Liver (tissue), 9 donors: ENCODE results near the gene HYAL1. TPM values are rescaled to one million over a fixed set of nuclear protein-coding genes. Genes with fewer than 3 reads are reported as not detected.

ENCODE experiments used
- DNase-seq: peaks from one replicate; pipeline ENCODE4 v3.0.0-alpha.2; 2017; ENCODE audit warnings: low spot score
- H3K27ac ChIP-seq, 2 donors: one replicate each; pipeline ENCODE4 v1.7.0; 2013; ENCODE audit warnings: inconsistent platforms in 2 of 2, low read length in 2 of 2, control low read depth in 1 of 2, low read depth in 1 of 2, mild to moderate bottlenecking in 1 of 2
- H3K27me3 ChIP-seq, 4 donors: one replicate each; pipeline versions ENCODE4 v1.6.1 to v1.7.0; 2013; ENCODE audit warnings: low read length in 3 of 4, inconsistent platforms in 1 of 4, mild to moderate bottlenecking in 1 of 4, moderate library complexity in 1 of 4; ENCODE audit not compliant: control insufficient read depth in 4 of 4, insufficient read depth in 4 of 4
- H3K36me3 ChIP-seq, 4 donors: one replicate each; pipeline versions ENCODE4 v1.6.1 to v1.7.0; 2013; ENCODE audit warnings: low read length in 3 of 4, mild to moderate bottlenecking in 3 of 4, low read depth in 1 of 4, moderate library complexity in 1 of 4; ENCODE audit not compliant: control insufficient read depth in 4 of 4, insufficient read depth in 3 of 4
- H3K4me1 ChIP-seq, 4 donors: one replicate each; pipeline versions ENCODE4 v1.6.1 to v1.7.0; 2013; ENCODE audit warnings: low read length in 3 of 4, mild to moderate bottlenecking in 3 of 4, moderate library complexity in 1 of 4; ENCODE audit not compliant: control insufficient read depth in 4 of 4, insufficient read depth in 4 of 4
- H3K4me3 ChIP-seq, 3 donors: one replicate each; pipeline versions ENCODE4 v1.6.1 to v1.7.0; 2013; ENCODE audit warnings: low read length in 3 of 3, control low read depth in 1 of 3, low read depth in 1 of 3, mild to moderate bottlenecking in 1 of 3
- H3K9ac ChIP-seq, 2 donors: one replicate each; pipeline ENCODE4 v1.7.0; 2013; ENCODE audit warnings: low read length in 2 of 2, mild to moderate bottlenecking in 2 of 2, moderate library complexity in 2 of 2, control low read depth in 1 of 2, low read depth in 1 of 2
- H3K9me3 ChIP-seq, 4 donors: one replicate each; pipeline versions ENCODE4 v1.6.1 to v1.7.0; 2013; ENCODE audit warnings: low read length in 3 of 4; ENCODE audit not compliant: control insufficient read depth in 4 of 4
- EGR1 ChIP-seq, 2 donors: IDR thresholded peaks; 2 replicates each; pipeline ENCODE4 v1.6.1; 2016 to 2018; ENCODE audit warnings: antibody characterized with exemption in 2 of 2, low read depth in 2 of 2
- FOXA1 ChIP-seq: IDR thresholded peaks from 2 replicates; pipeline ENCODE4 v1.6.1; 2016; ENCODE audit warnings: antibody characterized with exemption
- FOXA2 ChIP-seq: IDR thresholded peaks from 2 replicates; pipeline ENCODE4 v1.6.1; 2016; ENCODE audit warnings: antibody characterized with exemption
- GABPA ChIP-seq, 2 donors: IDR thresholded peaks in 1 of 2; conservative IDR thresholded peaks in 1 of 2; 2 replicates each; pipeline ENCODE4 v1.6.1; 2016; ENCODE audit warnings: antibody characterized with exemption in 2 of 2, mild to moderate bottlenecking in 1 of 2, moderate library complexity in 1 of 2
- HNF4A ChIP-seq, 2 donors: conservative IDR thresholded peaks; 2 replicates each; pipeline ENCODE4 v1.6.1; 2016; ENCODE audit warnings: antibody characterized with exemption in 2 of 2, mild to moderate bottlenecking in 2 of 2
- HNF4G ChIP-seq: IDR thresholded peaks from 2 replicates; pipeline ENCODE4 v1.6.1; 2016; ENCODE audit warnings: antibody characterized with exemption
- JUND ChIP-seq, 2 donors: IDR thresholded peaks; 2 replicates each; pipeline ENCODE4 v1.6.1; 2016; ENCODE audit warnings: antibody characterized with exemption in 2 of 2
- MAX ChIP-seq: IDR thresholded peaks from 2 replicates; pipeline ENCODE4 v1.6.1; 2016; ENCODE audit warnings: antibody characterized with exemption
- NR2F2 ChIP-seq: IDR thresholded peaks from 2 replicates; pipeline ENCODE4 v1.6.1; 2016; ENCODE audit warnings: antibody characterized with exemption
- RAD21 ChIP-seq, 2 donors: IDR thresholded peaks; 2 replicates each; pipeline ENCODE4 v1.6.1; 2016; ENCODE audit warnings: antibody characterized with exemption in 2 of 2, mild to moderate bottlenecking in 2 of 2
- REST ChIP-seq: IDR thresholded peaks from 2 replicates; pipeline ENCODE4 v1.6.1; 2016; ENCODE audit warnings: antibody characterized with exemption, mild to moderate bottlenecking
- RXRA ChIP-seq, 2 donors: IDR thresholded peaks; 2 replicates each; pipeline ENCODE4 v1.6.1; 2017 to 2018; ENCODE audit warnings: antibody characterized with exemption in 2 of 2, mild to moderate bottlenecking in 1 of 2
- SP1 ChIP-seq: IDR thresholded peaks from 2 replicates; pipeline ENCODE4 v1.6.1; 2018; ENCODE audit warnings: antibody characterized with exemption, mild to moderate bottlenecking
- TAF1 ChIP-seq: conservative IDR thresholded peaks from 2 replicates; pipeline ENCODE4 v1.6.1; 2016; ENCODE audit warnings: antibody characterized with exemption, mild to moderate bottlenecking
- YY1 ChIP-seq: IDR thresholded peaks from 2 replicates; pipeline ENCODE4 v1.6.1; 2016; ENCODE audit warnings: antibody characterized with exemption, mild to moderate bottlenecking
- WGBS: extraction: QIAGEN DNeasy Blood & Tissue Kit; methylation state at CpG from one replicate; pipeline ENCODE4 v1.1.7; 2013; 5-methylcytosine and 5-hydroxymethylcytosine counted together
- polyA plus RNA-seq, 2 donors: library from polyadenylated mRNA; stranded (reverse) in 1 of 2; unstranded in 1 of 2; fragments of 200-250 nt in 1 of 2; fragments of >200 nt in 1 of 2; fragmentation: Nextera tagmentation in 1 of 2; extraction: Ambion mirVana in 1 of 2; gene quantifications; one replicate each; pipeline versions ENCODE4 v1.2.1 to v1.2.3, GENCODE V29; 2013 to 2015
- total RNA-seq, 2 donors: library from RNA; depleted of rRNA; stranded (reverse); fragments of >200 nt; gene quantifications; one replicate each; pipeline ENCODE4 v1.2.3, GENCODE V29; 2014
- TF ChIP-seq, protein P1 (sequence below): fragments of 150-350 bp; IDR thresholded peaks from 2 replicates; pipeline ENCODE4 v1.5.1; 2017; ENCODE audit warnings: improper control_type of control experiment, low read depth, low read length; ENCODE audit not compliant: missing input control
- TF ChIP-seq, protein P2 (sequence below): IDR thresholded peaks from 2 replicates; pipeline ENCODE4 v1.6.1; 2016; ENCODE audit warnings: antibody characterized with exemption
- TF ChIP-seq, protein P3 (sequence below): IDR thresholded peaks from 2 replicates; pipeline ENCODE4 v1.6.1; 2016; ENCODE audit warnings: antibody characterized with exemption
- donor health status: healthy.
- donor health status: healthy.
- donor health status: healthy.
- donor health status: healthy.
- donor health status: healthy.

The HYAL1 gene
- total and polyA plus RNA-seq, 4 donors = 82.3 to 156 (median 121) TPM

DNA sequence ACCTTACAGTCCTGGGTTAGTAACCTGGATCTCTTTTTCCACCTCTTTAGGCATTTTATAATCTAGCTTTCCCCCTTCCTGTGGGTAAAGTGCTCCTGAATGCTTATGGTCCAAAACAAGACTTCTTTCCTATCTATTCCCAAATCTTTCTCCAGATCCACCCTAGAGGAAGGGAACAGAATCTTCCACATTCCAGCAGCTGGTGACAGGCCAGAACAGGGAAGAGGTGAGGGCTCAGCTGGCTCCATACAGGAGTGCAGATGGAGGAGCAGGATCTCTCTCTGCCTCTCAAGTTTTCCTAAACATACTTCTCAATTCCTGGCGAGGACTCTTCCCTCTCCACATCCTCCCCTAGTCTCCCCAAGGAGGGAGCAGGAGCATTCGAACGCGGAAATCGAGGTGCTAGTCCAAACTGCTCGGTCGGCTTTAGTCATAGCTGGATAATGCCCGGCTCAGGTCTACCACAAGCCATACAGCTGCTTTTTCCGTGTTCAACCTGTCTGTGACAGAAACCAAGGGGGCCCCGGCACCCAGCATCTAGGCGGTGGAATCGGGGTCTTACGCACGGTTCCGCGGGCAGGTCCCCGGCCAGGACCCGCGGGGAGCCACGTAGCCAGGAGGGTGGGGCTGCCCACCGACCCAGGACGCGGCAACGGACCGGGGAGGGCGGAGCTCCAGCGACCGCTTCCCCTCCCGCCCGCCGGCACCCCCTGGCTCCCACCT, 33.2 kb upstream of the HYAL1 start:
- H3K9ac ChIP-seq = peak overlapping the region; percentile 78 to 93
- no peaks in the 10 kb centered on the region for H3K9me3 ChIP-seq
- H3K4me1 ChIP-seq = peaks cover 8 to 44% (median 20%) of the 10 kb centered on the region in 4 donors
- TF ChIP-seq FOXA1 (no peak), NR2F2 (no peak)
- peaks cover under 1 to 6% (median 4%) of the 10 kb centered on the region in 4 donors for H3K36me3 ChIP-seq
- WGBS = under 1% methylated on average over 31 of the region's 31 CpGs
- H3K27ac ChIP-seq = peak overlapping the region; percentile 92 to 99
- no peaks in the 10 kb centered on the region for H3K27me3 ChIP-seq
- no peak for DNase-seq
- peak overlapping the region; percentile 70 to 94 (median 70) for H3K4me3 ChIP-seq

DNA sequence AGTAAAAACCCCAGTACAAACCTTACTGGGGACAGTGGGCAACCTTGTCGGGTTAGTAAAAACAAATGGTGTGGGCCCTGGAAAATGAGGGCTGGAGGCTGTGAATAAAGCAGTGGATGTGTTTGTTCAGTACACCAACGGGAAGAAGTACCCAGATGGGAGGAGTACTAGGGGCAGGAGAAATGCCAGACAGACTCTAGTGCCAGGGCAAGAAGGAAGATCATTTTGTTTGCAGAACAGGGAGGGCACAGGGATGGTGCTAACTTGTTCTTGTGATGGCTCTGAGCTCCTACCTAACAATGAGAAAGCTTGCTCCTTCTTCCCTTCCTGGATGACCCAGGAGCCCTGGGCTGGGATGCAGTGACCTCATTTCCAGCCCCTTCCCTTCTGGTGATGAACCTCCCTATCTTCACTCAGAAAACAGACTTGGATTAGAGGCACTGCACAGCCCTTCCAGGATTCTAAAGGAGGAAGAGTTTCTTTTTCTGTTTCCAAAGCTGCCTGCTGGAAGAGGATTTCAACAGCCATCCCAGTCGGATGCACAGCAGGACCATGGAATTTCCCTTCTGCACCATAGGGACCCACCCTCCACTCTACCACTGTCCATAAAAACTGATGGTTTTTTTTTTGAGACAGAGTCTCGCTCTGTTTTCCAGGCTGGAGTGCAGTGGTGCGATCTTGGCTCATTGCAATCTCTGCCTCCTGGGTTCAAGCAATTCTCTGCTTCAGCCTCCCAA, 31.1 kb upstream of the HYAL1 start:
- no peaks in the 10 kb centered on the region for H3K9me3 ChIP-seq
- peak overlapping the region; percentile 40 to 56 for H3K27ac ChIP-seq
- no peaks in the 10 kb centered on the region for H3K27me3 ChIP-seq
- H3K36me3 ChIP-seq = peaks cover 4 to 27% (median 16%) of the 10 kb centered on the region in 4 donors
- DNase-seq = no peak
- no peak overlapping the region for H3K4me3 ChIP-seq
- TF ChIP-seq TAF1 (no peak), RXRA (IDR thresholded peaks at IDR 0.05) (no peak), HNF4G (no peak), RAD21 (IDR thresholded peaks at IDR 0.05) (no peak), YY1 (no peak), NR2F2 (no peak), JUND (IDR thresholded peaks at IDR 0.05) (no peak), MAX (no peak), FOXA1 (no peak), FOXA2 (no peak), GABPA (IDR thresholded peaks at IDR 0.05 in 1 of 2, conservative IDR thresholded peaks at IDR 0.05 in 1 of 2) (no peak), HNF4A (conservative IDR thresholded peaks at IDR 0.05) (no peak), EGR1 (IDR thresholded peaks at IDR 0.05; ENCODE audit: low read depth in 2 of 2) (no peak), SP1 (no peak), REST (no peak)
- TF ChIP-seq, protein P1, sequence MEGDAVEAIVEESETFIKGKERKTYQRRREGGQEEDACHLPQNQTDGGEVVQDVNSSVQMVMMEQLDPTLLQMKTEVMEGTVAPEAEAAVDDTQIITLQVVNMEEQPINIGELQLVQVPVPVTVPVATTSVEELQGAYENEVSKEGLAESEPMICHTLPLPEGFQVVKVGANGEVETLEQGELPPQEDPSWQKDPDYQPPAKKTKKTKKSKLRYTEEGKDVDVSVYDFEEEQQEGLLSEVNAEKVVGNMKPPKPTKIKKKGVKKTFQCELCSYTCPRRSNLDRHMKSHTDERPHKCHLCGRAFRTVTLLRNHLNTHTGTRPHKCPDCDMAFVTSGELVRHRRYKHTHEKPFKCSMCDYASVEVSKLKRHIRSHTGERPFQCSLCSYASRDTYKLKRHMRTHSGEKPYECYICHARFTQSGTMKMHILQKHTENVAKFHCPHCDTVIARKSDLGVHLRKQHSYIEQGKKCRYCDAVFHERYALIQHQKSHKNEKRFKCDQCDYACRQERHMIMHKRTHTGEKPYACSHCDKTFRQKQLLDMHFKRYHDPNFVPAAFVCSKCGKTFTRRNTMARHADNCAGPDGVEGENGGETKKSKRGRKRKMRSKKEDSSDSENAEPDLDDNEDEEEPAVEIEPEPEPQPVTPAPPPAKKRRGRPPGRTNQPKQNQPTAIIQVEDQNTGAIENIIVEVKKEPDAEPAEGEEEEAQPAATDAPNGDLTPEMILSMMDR = no peak
- TF ChIP-seq, protein P2, sequence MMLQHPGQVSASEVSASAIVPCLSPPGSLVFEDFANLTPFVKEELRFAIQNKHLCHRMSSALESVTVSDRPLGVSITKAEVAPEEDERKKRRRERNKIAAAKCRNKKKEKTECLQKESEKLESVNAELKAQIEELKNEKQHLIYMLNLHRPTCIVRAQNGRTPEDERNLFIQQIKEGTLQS = no peak
- TF ChIP-seq, protein P3, sequence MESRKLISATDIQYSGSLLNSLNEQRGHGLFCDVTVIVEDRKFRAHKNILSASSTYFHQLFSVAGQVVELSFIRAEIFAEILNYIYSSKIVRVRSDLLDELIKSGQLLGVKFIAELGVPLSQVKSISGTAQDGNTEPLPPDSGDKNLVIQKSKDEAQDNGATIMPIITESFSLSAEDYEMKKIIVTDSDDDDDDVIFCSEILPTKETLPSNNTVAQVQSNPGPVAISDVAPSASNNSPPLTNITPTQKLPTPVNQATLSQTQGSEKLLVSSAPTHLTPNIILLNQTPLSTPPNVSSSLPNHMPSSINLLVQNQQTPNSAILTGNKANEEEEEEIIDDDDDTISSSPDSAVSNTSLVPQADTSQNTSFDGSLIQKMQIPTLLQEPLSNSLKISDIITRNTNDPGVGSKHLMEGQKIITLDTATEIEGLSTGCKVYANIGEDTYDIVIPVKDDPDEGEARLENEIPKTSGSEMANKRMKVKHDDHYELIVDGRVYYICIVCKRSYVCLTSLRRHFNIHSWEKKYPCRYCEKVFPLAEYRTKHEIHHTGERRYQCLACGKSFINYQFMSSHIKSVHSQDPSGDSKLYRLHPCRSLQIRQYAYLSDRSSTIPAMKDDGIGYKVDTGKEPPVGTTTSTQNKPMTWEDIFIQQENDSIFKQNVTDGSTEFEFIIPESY = no peak
- peak overlapping the region in 1 of 2 donors; percentile 24 for H3K9ac ChIP-seq
- H3K4me1 ChIP-seq = peaks cover 6 to 39% (median 20%) of the 10 kb centered on the region in 4 donors
- 67% methylated on average over 5 of the region's 5 CpGs for WGBS
